Mesodermal cell (in vitro differentiated cells): ENCODE data around the gene RNF38.
"Not testable (repeated sequence)": the region's sequence is repeated elsewhere in the genome, so short reads cannot be mapped to it uniquely, and the experiment has no call there.

Source experiments
- H3K27ac ChIP-seq: 2 replicates; pipeline ENCODE4 v1.7.0; 2013; ENCODE audit warnings: mild to moderate bottlenecking, low read depth, low read length, moderate library complexity; ENCODE audit not compliant: severe bottlenecking
- H3K36me3 ChIP-seq: 2 replicates; pipeline ENCODE4 v1.7.1; 2013; ENCODE audit warnings: mild to moderate bottlenecking, low read length, moderate library complexity; ENCODE audit not compliant: control insufficient read depth, insufficient read depth
- H3K4me1 ChIP-seq: one replicate; pipeline ENCODE4 v1.7.1; 2013; ENCODE audit warnings: mild to moderate bottlenecking, low read length; ENCODE audit not compliant: insufficient read depth, control insufficient read depth, poor library complexity, severe bottlenecking
- H3K4me3 ChIP-seq: 2 replicates; pipeline ENCODE4 v1.7.0; 2013; ENCODE audit warnings: low read length, control low read depth, mild to moderate bottlenecking; ENCODE audit not compliant: insufficient read depth, poor library complexity, severe bottlenecking; ENCODE audit errors: extremely low read depth
- H3K9me3 ChIP-seq: 2 replicates; pipeline ENCODE4 v1.7.1; 2013; ENCODE audit warnings: mild to moderate bottlenecking, low read length, moderate library complexity; ENCODE audit not compliant: control insufficient read depth
- WGBS, 2 experiments: methylation state at CpG; one replicate each; pipeline ENCODE4 v1.1.5; 2013; ENCODE audit warnings: missing lambda C conversion rate in 2 of 2; ENCODE audit not compliant: insufficient coverage in 2 of 2; 5-methylcytosine and 5-hydroxymethylcytosine counted together

Gene RNF38

GRCh38 chr9:36294996-36295395 is 105.1 kb downstream of the RNF38 start:
- not testable (repeated sequence) for H3K4me1 ChIP-seq, H3K9me3 ChIP-seq, H3K27ac ChIP-seq, H3K4me3 ChIP-seq, H3K36me3 ChIP-seq
- WGBS, 2 experiments, result 92 to 94% methylated on average over 2 of the region's 3 CpGs

DNA sequence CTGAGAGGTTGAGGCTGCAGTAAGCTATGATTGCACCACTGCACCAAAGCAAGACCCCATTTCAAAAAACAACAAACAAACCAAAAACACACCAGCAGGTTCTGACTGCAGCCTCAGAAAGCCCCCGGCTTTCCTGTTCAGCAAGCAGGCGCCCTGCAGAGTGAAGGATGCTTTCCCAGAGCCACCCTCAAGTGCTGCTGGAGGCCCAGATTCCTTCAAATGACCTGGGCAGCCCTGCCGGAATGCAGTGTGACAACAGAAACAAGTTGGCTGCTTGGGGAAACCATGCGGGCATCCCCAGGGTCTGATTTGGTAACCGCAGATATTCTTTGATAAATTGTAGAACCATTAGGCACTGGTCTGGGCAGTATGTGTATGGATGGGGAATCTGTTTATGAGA is 106.2 kb downstream of the RNF38 start:
- Histone ChIP-seq H3K4me1 (peaks cover 9% of the 10 kb centered on the region), H3K9me3 (no peaks in the 10 kb centered on the region), H3K27ac (no peak overlapping the region), H3K36me3 (no peaks in the 10 kb centered on the region), H3K4me3 (no peak overlapping the region)
- 77 to 86% methylated on average over 4 to 5 of the region's 5 CpGs for WGBS, 2 experiments

DNA sequence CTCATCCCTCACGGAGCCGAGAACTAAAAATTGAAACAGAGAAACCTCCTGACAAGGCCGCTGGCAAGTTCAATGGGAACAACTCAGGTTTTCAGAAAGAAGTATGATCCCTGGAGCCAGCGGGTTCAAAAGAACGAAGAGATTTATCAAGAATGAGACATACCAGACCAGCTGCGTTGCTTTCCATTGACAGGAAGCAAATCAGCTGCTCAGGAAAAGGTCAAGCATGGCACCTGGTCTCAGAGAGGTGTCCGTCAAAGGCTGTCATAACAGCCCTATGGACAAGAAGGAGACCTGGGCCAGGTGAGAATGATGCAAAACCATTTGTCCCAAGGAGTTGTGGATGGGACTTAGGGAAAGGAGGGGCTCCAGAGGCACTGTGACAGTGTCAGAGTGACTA is 106.9 kb downstream of the RNF38 start:
- 93 to 95% methylated on average over 7 of the region's 7 CpGs for WGBS, 2 experiments
- H3K4me3 ChIP-seq, result no peak overlapping the region
- no peaks in the 10 kb centered on the region for H3K36me3 ChIP-seq
- H3K27ac ChIP-seq, result no peak overlapping the region
- H3K4me1 ChIP-seq, result peaks cover 9% of the 10 kb centered on the region
- no peaks in the 10 kb centered on the region for H3K9me3 ChIP-seq

GRCh38 chr9:36292641-36293040 is 107.4 kb downstream of the RNF38 start:
- WGBS, 2 experiments, result 88 to 91% methylated on average over 12 of the region's 12 CpGs
- Histone ChIP-seq H3K9me3 (no peaks in the 10 kb centered on the region), H3K36me3 (no peaks in the 10 kb centered on the region), H3K4me3 (no peak overlapping the region), H3K27ac (no peak overlapping the region), H3K4me1 (peaks cover 9% of the 10 kb centered on the region)

GRCh38 chr9:36290996-36291395 is 109.1 kb downstream of the RNF38 start:
- H3K36me3 ChIP-seq, result no peaks in the 10 kb centered on the region
- WGBS, 2 experiments, result 83 to 100% methylated on average over 2 to 3 of the region's 3 CpGs
- H3K9me3 ChIP-seq, result no peaks in the 10 kb centered on the region

GRCh38 chr9:36289836-36290435 is 110.1 kb downstream of the RNF38 start:
- Histone ChIP-seq H3K36me3 (no peaks in the 10 kb centered on the region), H3K4me1 (peaks cover 3% of the 10 kb centered on the region), H3K9me3 (no peaks in the 10 kb centered on the region), H3K27ac (no peak overlapping the region), H3K4me3 (no peak overlapping the region)
- 100% methylated on average over 1 of the region's 3 CpGs for WGBS, 2 experiments

More at GRCh38 chr9:36290996-36291395, 109.1 kb downstream of the RNF38 start:
- H3K27ac ChIP-seq, result no peak overlapping the region
- H3K4me1 ChIP-seq, result peaks cover 3% of the 10 kb centered on the region
- no peak overlapping the region for H3K4me3 ChIP-seq

- H3K4me1 ChIP-seq, result no peaks in the 10 kb centered on the region
- H3K36me3 ChIP-seq, result no peaks in the 10 kb centered on the region
- no peak overlapping the region for H3K27ac ChIP-seq
- H3K4me3 ChIP-seq, result no peak overlapping the region
- WGBS, 2 experiments, result 96 to 100% methylated on average over 3 of the region's 3 CpGs
- H3K9me3 ChIP-seq, result no peaks in the 10 kb centered on the region
These were observed 112.0 kb downstream of the RNF38 start for GRCh38 chr9:36288070-36288469.
